Gastrocnemius medialis (tissue), 4 donors: ENCODE measurements around the gene ZNF548. TPM values are rescaled to one million over a fixed set of nuclear protein-coding genes. Genes with fewer than 3 reads are reported as not detected.

ENCODE experiments used
- ATAC-seq, 2 donors: fragments of 150-250 bp; one replicate each; pipeline ENCODE4 v1.9.1; 2016
- DNase-seq, 2 donors: peaks; one replicate each; pipeline ENCODE4 v3.0.0-alpha.2; 2019
- H3K27ac ChIP-seq, 4 donors: fragments of 200-600 bp; sonication (generic); 1 replicate in 1 of 4; 2 replicates in 3 of 4; pipeline ENCODE4 v1.5.1; 2016 to 2018; ENCODE audit warnings: mild to moderate bottlenecking in 2 of 4, moderate library complexity in 1 of 4
- H3K27me3 ChIP-seq, 3 donors: fragments of 200-600 bp; sonication (generic) in 2 of 3; 1 replicate in 1 of 3; 2 replicates in 2 of 3; pipeline versions ENCODE4 v1.5.1 to v1.6.0; 2016 to 2019; ENCODE audit warnings: mild to moderate bottlenecking in 1 of 3, moderate library complexity in 1 of 3
- H3K36me3 ChIP-seq, 2 donors: fragments of 200-600 bp; sonication (generic) in 1 of 2; one replicate each; pipeline ENCODE4 v1.5.1; 2017 to 2018
- H3K4me1 ChIP-seq, 2 donors: fragments of 200-600 bp; sonication (generic) in 1 of 2; one replicate each; pipeline ENCODE4 v1.5.1; 2016 to 2017; ENCODE audit warnings: mild to moderate bottlenecking in 2 of 2
- H3K4me3 ChIP-seq, 4 donors: fragments of 200-600 bp; sonication (generic) in 3 of 4; 1 replicate in 1 of 4; 2 replicates in 3 of 4; pipeline ENCODE4 v1.5.1; 2016 to 2019; ENCODE audit warnings: mild to moderate bottlenecking in 2 of 4
- H3K9me3 ChIP-seq, 3 donors: fragments of 200-600 bp; sonication (generic) in 2 of 3; 1 replicate in 1 of 3; 2 replicates in 2 of 3; pipeline ENCODE4 v1.5.1; 2016 to 2019
- CTCF ChIP-seq, 5 experiments: fragments of 450-650 bp in 3 of 5; fragments of 200-600 bp in 2 of 5; sonication (generic) in 2 of 5; IDR thresholded peaks in 4 of 5; conservative IDR thresholded peaks in 1 of 5; 1 replicate in 4 of 5; 2 replicates in 1 of 5; pipeline ENCODE4 v1.5.1; 2016 to 2019; ENCODE audit warnings: antibody characterized with exemption in 5 of 5, mild to moderate bottlenecking in 3 of 5, moderate library complexity in 3 of 5
- POLR2A ChIP-seq, 2 donors: fragments of 450-650 bp; IDR thresholded peaks; one replicate each; pipeline ENCODE4 v1.6.1; 2017; ENCODE audit warnings: antibody characterized with exemption in 2 of 2, mild to moderate bottlenecking in 2 of 2, moderate library complexity in 2 of 2
- in situ Hi-C, 4 donors: fragments of 200-750 bp; cut with MboI; loops; one replicate each; pipeline versions ENCODE4 v1.15.0 to v1.8.0; 2017; ENCODE audit warnings: low sequenced_read_pairs in 4 of 4
- intact Hi-C: fragments of 100-400 bp; cut with DNase I; formaldehyde crosslinking; loops from one replicate; pipeline ENCODE4 v1.15.1; 2023; ENCODE audit warnings: low total_unique reads
- total RNA-seq, 4 donors: library from RNA; depleted of rRNA; stranded (reverse); fragments of >200 nt; gene quantifications; one replicate each; pipeline versions ENCODE4 v1.1.0 to v1.2.3, GENCODE V29; 2016

Gene ZNF548
- total RNA-seq, 4 donors from 2014 or later = 6.1 to 10.4 (median 8.3) TPM

- Histone ChIP-seq H3K4me1 (peaks cover 14 to 17% of the 10 kb centered on the region in 2 donors), H3K36me3 (peaks cover 0 to 9% of the 10 kb centered on the region in 2 donors), H3K27ac (peak within 1 kb of the TSS; percentile 70 to 79 (median 75)), H3K4me3 (peak within 1 kb of the TSS; percentile 87 to 94 (median 90)), H3K9me3 (no peaks in the 10 kb centered on the region), H3K27me3 (no peaks in the 10 kb centered on the region)
- no peak for TF ChIP-seq CTCF (IDR thresholded peaks at IDR 0.05 in 4 of 5, conservative IDR thresholded peaks at IDR 0.05 in 1 of 5)
- TF ChIP-seq POLR2A (IDR thresholded peaks at IDR 0.05) = no peak
- intact Hi-C loops = loop anchor here (1.0 to 10.0 kb wide), 8 partner anchors 24 to 1121 kb away; partner anchors contain the start of genes TRAPPC2B, ZNF134, ZNF17 and ZNF416
- in situ Hi-C loops = no loop called here
- peak; percentile 97 to 99 for DNase-seq
- ATAC-seq = peak; percentile 100
Measured at GRCh38 chr19:57435062-57435978, 45.7 kb downstream of the ZNF548 start, which contains the start of gene ZNF749. TSS of gene ZNF749 (plus strand) at chr19:57435325. CDS start at chr19:57435579, 254 bp downstream.

GRCh38 chr19:57436417-57436816, 46.8 kb downstream of the ZNF548 start:
- Histone ChIP-seq H3K4me1 (peaks cover 14 to 17% of the 10 kb centered on the region in 2 donors), H3K4me3 (peak overlapping the region in 1 of 4 donors; percentile 92), H3K27me3 (no peaks in the 10 kb centered on the region), H3K9me3 (no peaks in the 10 kb centered on the region), H3K27ac (no peak overlapping the region), H3K36me3 (peaks cover 0 to 9% of the 10 kb centered on the region in 2 donors)
- DNase-seq (no peak), ATAC-seq (no peak)
- TF ChIP-seq POLR2A (IDR thresholded peaks at IDR 0.05) = no peak
- TF ChIP-seq CTCF (IDR thresholded peaks at IDR 0.05 in 4 of 5, conservative IDR thresholded peaks at IDR 0.05 in 1 of 5) = no peak
- in situ Hi-C loops = no loop called here
- intact Hi-C loops = loop anchor here (5.0 to 10.0 kb wide), 2 partner anchors 74 to 1122 kb away; partner anchors contain the start of genes TRAPPC2B, ZNF547 and ZSCAN5A

GRCh38 chr19:57437931-57438330, 48.3 kb downstream of the ZNF548 start:
- no peak overlapping the region for H3K27ac ChIP-seq
- in situ Hi-C loops = no loop called here
- ATAC-seq (no peak), DNase-seq (no peak)
- intact Hi-C loops = loop anchor here (5.0 to 10.0 kb wide), 2 partner anchors 76 to 1123 kb away; partner anchors contain the start of genes TRAPPC2B, ZNF547 and ZSCAN5A
- peaks cover 0 to 9% of the 10 kb centered on the region in 2 donors for H3K36me3 ChIP-seq
- H3K9me3 ChIP-seq = no peaks in the 10 kb centered on the region
- no peaks in the 10 kb centered on the region for H3K27me3 ChIP-seq
- no peak overlapping the region for H3K4me3 ChIP-seq
- H3K4me1 ChIP-seq = peaks cover 14 to 17% of the 10 kb centered on the region in 2 donors
- TF ChIP-seq CTCF (IDR thresholded peaks at IDR 0.05 in 4 of 5, conservative IDR thresholded peaks at IDR 0.05 in 1 of 5) (no peak), POLR2A (IDR thresholded peaks at IDR 0.05) (no peak)

- H3K36me3 ChIP-seq = peaks cover 0 to 17% of the 10 kb centered on the region in 2 donors
- DNase-seq (no peak), ATAC-seq (no peak)
- H3K9me3 ChIP-seq = no peaks in the 10 kb centered on the region
- H3K27me3 ChIP-seq = no peaks in the 10 kb centered on the region
- in situ Hi-C loops (no loop called here), intact Hi-C loops (loop anchor here (5.0 to 10.0 kb wide), 2 partner anchors 77 to 1124 kb away; partner anchors contain the start of genes TRAPPC2B, ZNF547 and ZSCAN5A)
- H3K27ac ChIP-seq = no peak overlapping the region
- TF ChIP-seq POLR2A (IDR thresholded peaks at IDR 0.05) = no peak
- TF ChIP-seq CTCF (IDR thresholded peaks at IDR 0.05 in 4 of 5, conservative IDR thresholded peaks at IDR 0.05 in 1 of 5) = no peak
- peaks cover 14 to 17% of the 10 kb centered on the region in 2 donors for H3K4me1 ChIP-seq
- no peak overlapping the region for H3K4me3 ChIP-seq
Measured at GRCh38 chr19:57438925-57439324, 49.3 kb downstream of the ZNF548 start.
